Heart right ventricle (tissue), 16 donors: ENCODE data around the gene RTKN2. TPM values are rescaled to one million over a fixed set of nuclear protein-coding genes. Genes with fewer than 3 reads are reported as not detected.

ENCODE experiments used
- ATAC-seq, 8 donors: fragments of 200-7000 bp; cut with Tn5 transposase; one replicate each; pipeline ENCODE4 v1.9.1; 2020; ENCODE audit warnings: mild to moderate bottlenecking in 8 of 8, moderate library complexity in 8 of 8, moderate number of reproducible peaks in 1 of 8
- DNase-seq, 2 donors: peaks; one replicate each; pipeline ENCODE4 v3.0.0-alpha.2; 2020
- H3K27ac ChIP-seq, 10 donors: fragments of 200-600 bp; sonication (generic) in 2 of 10; one replicate each; pipeline versions ENCODE4 v1.5.0 to v1.8.0; 2020 to 2022; ENCODE audit warnings: mild to moderate bottlenecking in 3 of 10
- H3K27me3 ChIP-seq, 7 donors: fragments of 200-600 bp; one replicate each; pipeline ENCODE4 v1.8.0; 2021 to 2022; ENCODE audit warnings: mild to moderate bottlenecking in 2 of 7
- H3K36me3 ChIP-seq, 9 donors: fragments of 200-600 bp; sonication (generic) in 1 of 9; one replicate each; pipeline versions ENCODE4 v1.5.0 to v1.8.0; 2020 to 2022; ENCODE audit warnings: mild to moderate bottlenecking in 2 of 9
- H3K4me1 ChIP-seq, 9 donors: fragments of 200-600 bp; sonication (generic) in 1 of 9; one replicate each; pipeline versions ENCODE4 v1.5.0 to v1.8.0; 2020 to 2022; ENCODE audit warnings: mild to moderate bottlenecking in 4 of 9
- H3K4me3 ChIP-seq, 10 donors: fragments of 200-600 bp; sonication (generic) in 2 of 10; one replicate each; pipeline versions ENCODE4 v1.5.0 to v1.8.0; 2020 to 2022; ENCODE audit warnings: mild to moderate bottlenecking in 7 of 10, moderate library complexity in 2 of 10
- H3K9me3 ChIP-seq, 11 donors: fragments of 200-600 bp in 10 of 11; sonication (generic) in 2 of 11; one replicate each; pipeline versions ENCODE4 v1.5.0 to v1.8.0; 2013 to 2022; ENCODE audit warnings: mild to moderate bottlenecking in 2 of 11, control low read depth in 1 of 11, moderate library complexity in 1 of 11
- CTCF ChIP-seq, 9 donors: fragments of 200-600 bp; sonication (generic) in 2 of 9; IDR thresholded peaks; one replicate each; pipeline versions ENCODE4 v1.5.0 to v1.8.0; 2021 to 2022; ENCODE audit warnings: antibody characterized with exemption in 9 of 9, mild to moderate bottlenecking in 5 of 9, moderate library complexity in 1 of 9
- WGBS, 2 donors: extraction: QIAGEN DNeasy Blood & Tissue Kit; methylation state at CpG; one replicate each; pipeline ENCODE4 v1.1.7; 2013; ENCODE audit warnings: inconsistent platforms in 1 of 2; 5-methylcytosine and 5-hydroxymethylcytosine counted together
- intact Hi-C, 10 donors: fragments of 100-400 bp; cut with DNase I; formaldehyde crosslinking; loops; one replicate each; pipeline versions ENCODE4 v1.11.1 to v1.14.2; 2022
- polyA plus RNA-seq, 2 donors: library from polyadenylated mRNA; stranded (reverse); fragments of 200-250 nt; gene quantifications; one replicate each; pipeline ENCODE4 v1.2.3, GENCODE V29; 2013
- total RNA-seq, 10 donors: library from RNA; stranded (reverse); fragmentation: NEBNext Ultra II Directional in 3 of 10; extraction: Animal tissue kit (Norgen Biotek cat#: 25700) in 3 of 10; gene quantifications; one replicate each; pipeline versions ENCODE4 v1.2.1 to v1.2.4, GENCODE V29; 2021 to 2023
- donor health status: Arrhythmogenic right ventricular cardiomyopathy.
- donor health status: ischemic (EF 13 %, LVEDD 7.1; RV severe dilation, severe dysfunction).
- donor health status: healthy with polysubstance abuse.
- donor health status: DM: no; HTN: yes; CAD: no.
- donor health status: DM: no; HTN: no; CAD: no.
- donor health status: ischemic (EF 25% LVEDD 6.9; RV normal size, moderate dysfunction).
- donor health status: ischemic (EF 25% LVEDD 5.7; RV mildly dilated, moderate dysfunction).
- donor health status: healthy.
- donor health status: DM: yes; HTN: yes; CAD: no.
- donor health status: Ischemic cardiomyopathy.
- donor health status: ischemic (EF 35%, LVEDD 5.7; RV mildly dilated, moderate dysfunction).
- donor health status: nonischemic (EF 11% LVEDD 7.7; RV severe dilation, severe dysfunction).
- donor health status: DM: yes; HTN: yes; CAD: no.
- donor health status: PGD.
- donor health status: ischemic (EF 29% LVEDD 5.4; RV normal size, mild dysfunction).
- donor health status: nonischemic (EF 23%, LVEDD 6.1; RV moderate dilation, normal function).

RTKN2 gene
- total and polyA plus RNA-seq, 12 donors, result 0.01 to 0.30 (median 0.14) TPM; not detected in 4

GRCh38 chr10:62239994-62240393 is 28.6 kb downstream of the RTKN2 start:
- no peaks in the 10 kb centered on the region for H3K27me3 ChIP-seq
- H3K27ac ChIP-seq, result peak overlapping the region in 2 of 10 donors; percentile 2 to 28
- WGBS, 2 donors, result 82 to 88% methylated on average over 5 of the region's 5 CpGs
- no peak overlapping the region for H3K4me3 ChIP-seq
- H3K36me3 ChIP-seq, result no peaks in the 10 kb centered on the region
- no peak for ATAC-seq
- TF ChIP-seq CTCF (IDR thresholded peaks at IDR 0.05), result no peak
- no peaks in the 10 kb centered on the region for H3K9me3 ChIP-seq
- peaks cover 0 to 28% (median 4%) of the 10 kb centered on the region in 9 donors for H3K4me1 ChIP-seq
- intact Hi-C loops, result loop anchor here in 7 of 10 donors (5.0 to 10.0 kb wide), 4 partner anchors 203 to 485 kb away; no protein-coding TSS in a partner anchor
- DNase-seq, result no peak

- no peak overlapping the region for H3K4me3 ChIP-seq
- H3K9me3 ChIP-seq, result no peaks in the 10 kb centered on the region
- DNase-seq (no peak), ATAC-seq (no peak)
- 99 to 100% methylated on average over 1 of the region's 1 CpG for WGBS, 2 donors
- H3K4me1 ChIP-seq, result peaks cover 0 to 19% (median 0%) of the 10 kb centered on the region in 9 donors
- H3K27me3 ChIP-seq, result no peaks in the 10 kb centered on the region
- intact Hi-C loops, result no loop called here
- H3K36me3 ChIP-seq, result no peaks in the 10 kb centered on the region
- no peak for TF ChIP-seq CTCF (IDR thresholded peaks at IDR 0.05)
- no peak overlapping the region for H3K27ac ChIP-seq
These were observed 29.8 kb downstream of the RTKN2 start for GRCh38 chr10:62238880-62239279.

- intact Hi-C loops, result no loop called here
- H3K9me3 ChIP-seq, result no peaks in the 10 kb centered on the region
- H3K27ac ChIP-seq, result no peak overlapping the region
- TF ChIP-seq CTCF (IDR thresholded peaks at IDR 0.05), result no peak
- DNase-seq, result no peak
- no peak overlapping the region for H3K4me3 ChIP-seq
- peaks cover 0 to 13% (median 0%) of the 10 kb centered on the region in 9 donors for H3K4me1 ChIP-seq
- H3K27me3 ChIP-seq, result no peaks in the 10 kb centered on the region
- H3K36me3 ChIP-seq, result no peaks in the 10 kb centered on the region
- no peak for ATAC-seq
These were observed 30.7 kb downstream of the RTKN2 start for GRCh38 chr10:62237966-62238365.

GRCh38 chr10:62237506-62237905 is 31.1 kb downstream of the RTKN2 start:
- no peak for ATAC-seq
- Histone ChIP-seq H3K36me3 (no peaks in the 10 kb centered on the region), H3K27ac (no peak overlapping the region), H3K4me3 (no peak overlapping the region), H3K4me1 (peaks cover 0 to 13% (median 0%) of the 10 kb centered on the region in 9 donors), H3K9me3 (no peaks in the 10 kb centered on the region), H3K27me3 (no peaks in the 10 kb centered on the region)
- no peak for DNase-seq
- intact Hi-C loops, result no loop called here
- no peak for TF ChIP-seq CTCF (IDR thresholded peaks at IDR 0.05)
- WGBS, 2 donors, result 69 to 76% methylated on average over 2 of the region's 2 CpGs
